H1 (cell line): ENCODE results near the gene SMCHD1. TPM values are rescaled to one million over a fixed set of nuclear protein-coding genes. Genes with fewer than 3 reads are reported as not detected.

Experiments used
- polyA plus RNA-seq, 7 experiments: library from polyadenylated mRNA; depleted of rRNA in 3 of 7; stranded (reverse) in 5 of 7; unstranded in 2 of 7; fragments of >200 nt in 5 of 7; fragments of 200-250 nt in 2 of 7; gene quantifications; 1 replicate in 5 of 7; 2 replicates in 1 of 7; 4 replicates in 1 of 7; pipeline versions ENCODE4 v1.2.1 to v1.2.3, GENCODE V29; 2011 to 2013; ENCODE audit warnings: missing spikeins in 2 of 7, mixed read lengths in 2 of 7
- total RNA-seq: library from RNA; stranded (reverse); fragmentation: NEBNext Ultra II Directional; extraction: Animal tissue kit (Norgen Biotek cat#: 25700); gene quantifications from 2 replicates; pipeline ENCODE4 v1.2.1, GENCODE V29; 2021
- TF ChIP-seq, protein P1 (sequence below): fragments of 300-600 bp; sonication (generic); IDR thresholded peaks from 2 replicates; pipeline ENCODE4 v1.7.1; 2012; ENCODE audit warnings: low read length, moderate library complexity, mild to moderate bottlenecking, inconsistent platforms; ENCODE audit not compliant: insufficient replicate concordance

Gene SMCHD1
- total and polyA plus RNA-seq, 2 of the 8 experiments (the other 6 are each of a cell fraction or from before 2014, with no cell fraction given): 9.3 to 32.0 TPM

DNA sequence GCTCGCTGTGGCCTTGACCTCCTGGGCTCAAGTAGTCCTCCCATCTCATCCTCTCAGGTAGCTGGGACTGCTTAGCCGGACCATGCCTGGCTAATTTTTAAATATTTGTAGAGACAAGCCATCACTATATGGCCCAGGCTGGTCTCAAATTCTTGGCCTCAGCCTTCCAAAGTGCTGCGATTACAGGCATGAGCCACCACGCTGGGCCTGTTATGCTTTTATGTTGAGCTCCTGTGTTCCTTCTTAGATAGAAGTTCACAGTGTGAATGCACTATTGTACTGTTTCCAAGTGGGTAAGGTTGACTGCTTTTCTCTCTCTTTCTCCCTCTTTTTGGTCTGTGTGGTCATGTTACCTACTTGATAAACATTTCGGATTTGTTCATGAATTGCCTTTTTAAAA lies 61.9 kb downstream of the SMCHD1 start (continued):
- TF ChIP-seq, protein P1, sequence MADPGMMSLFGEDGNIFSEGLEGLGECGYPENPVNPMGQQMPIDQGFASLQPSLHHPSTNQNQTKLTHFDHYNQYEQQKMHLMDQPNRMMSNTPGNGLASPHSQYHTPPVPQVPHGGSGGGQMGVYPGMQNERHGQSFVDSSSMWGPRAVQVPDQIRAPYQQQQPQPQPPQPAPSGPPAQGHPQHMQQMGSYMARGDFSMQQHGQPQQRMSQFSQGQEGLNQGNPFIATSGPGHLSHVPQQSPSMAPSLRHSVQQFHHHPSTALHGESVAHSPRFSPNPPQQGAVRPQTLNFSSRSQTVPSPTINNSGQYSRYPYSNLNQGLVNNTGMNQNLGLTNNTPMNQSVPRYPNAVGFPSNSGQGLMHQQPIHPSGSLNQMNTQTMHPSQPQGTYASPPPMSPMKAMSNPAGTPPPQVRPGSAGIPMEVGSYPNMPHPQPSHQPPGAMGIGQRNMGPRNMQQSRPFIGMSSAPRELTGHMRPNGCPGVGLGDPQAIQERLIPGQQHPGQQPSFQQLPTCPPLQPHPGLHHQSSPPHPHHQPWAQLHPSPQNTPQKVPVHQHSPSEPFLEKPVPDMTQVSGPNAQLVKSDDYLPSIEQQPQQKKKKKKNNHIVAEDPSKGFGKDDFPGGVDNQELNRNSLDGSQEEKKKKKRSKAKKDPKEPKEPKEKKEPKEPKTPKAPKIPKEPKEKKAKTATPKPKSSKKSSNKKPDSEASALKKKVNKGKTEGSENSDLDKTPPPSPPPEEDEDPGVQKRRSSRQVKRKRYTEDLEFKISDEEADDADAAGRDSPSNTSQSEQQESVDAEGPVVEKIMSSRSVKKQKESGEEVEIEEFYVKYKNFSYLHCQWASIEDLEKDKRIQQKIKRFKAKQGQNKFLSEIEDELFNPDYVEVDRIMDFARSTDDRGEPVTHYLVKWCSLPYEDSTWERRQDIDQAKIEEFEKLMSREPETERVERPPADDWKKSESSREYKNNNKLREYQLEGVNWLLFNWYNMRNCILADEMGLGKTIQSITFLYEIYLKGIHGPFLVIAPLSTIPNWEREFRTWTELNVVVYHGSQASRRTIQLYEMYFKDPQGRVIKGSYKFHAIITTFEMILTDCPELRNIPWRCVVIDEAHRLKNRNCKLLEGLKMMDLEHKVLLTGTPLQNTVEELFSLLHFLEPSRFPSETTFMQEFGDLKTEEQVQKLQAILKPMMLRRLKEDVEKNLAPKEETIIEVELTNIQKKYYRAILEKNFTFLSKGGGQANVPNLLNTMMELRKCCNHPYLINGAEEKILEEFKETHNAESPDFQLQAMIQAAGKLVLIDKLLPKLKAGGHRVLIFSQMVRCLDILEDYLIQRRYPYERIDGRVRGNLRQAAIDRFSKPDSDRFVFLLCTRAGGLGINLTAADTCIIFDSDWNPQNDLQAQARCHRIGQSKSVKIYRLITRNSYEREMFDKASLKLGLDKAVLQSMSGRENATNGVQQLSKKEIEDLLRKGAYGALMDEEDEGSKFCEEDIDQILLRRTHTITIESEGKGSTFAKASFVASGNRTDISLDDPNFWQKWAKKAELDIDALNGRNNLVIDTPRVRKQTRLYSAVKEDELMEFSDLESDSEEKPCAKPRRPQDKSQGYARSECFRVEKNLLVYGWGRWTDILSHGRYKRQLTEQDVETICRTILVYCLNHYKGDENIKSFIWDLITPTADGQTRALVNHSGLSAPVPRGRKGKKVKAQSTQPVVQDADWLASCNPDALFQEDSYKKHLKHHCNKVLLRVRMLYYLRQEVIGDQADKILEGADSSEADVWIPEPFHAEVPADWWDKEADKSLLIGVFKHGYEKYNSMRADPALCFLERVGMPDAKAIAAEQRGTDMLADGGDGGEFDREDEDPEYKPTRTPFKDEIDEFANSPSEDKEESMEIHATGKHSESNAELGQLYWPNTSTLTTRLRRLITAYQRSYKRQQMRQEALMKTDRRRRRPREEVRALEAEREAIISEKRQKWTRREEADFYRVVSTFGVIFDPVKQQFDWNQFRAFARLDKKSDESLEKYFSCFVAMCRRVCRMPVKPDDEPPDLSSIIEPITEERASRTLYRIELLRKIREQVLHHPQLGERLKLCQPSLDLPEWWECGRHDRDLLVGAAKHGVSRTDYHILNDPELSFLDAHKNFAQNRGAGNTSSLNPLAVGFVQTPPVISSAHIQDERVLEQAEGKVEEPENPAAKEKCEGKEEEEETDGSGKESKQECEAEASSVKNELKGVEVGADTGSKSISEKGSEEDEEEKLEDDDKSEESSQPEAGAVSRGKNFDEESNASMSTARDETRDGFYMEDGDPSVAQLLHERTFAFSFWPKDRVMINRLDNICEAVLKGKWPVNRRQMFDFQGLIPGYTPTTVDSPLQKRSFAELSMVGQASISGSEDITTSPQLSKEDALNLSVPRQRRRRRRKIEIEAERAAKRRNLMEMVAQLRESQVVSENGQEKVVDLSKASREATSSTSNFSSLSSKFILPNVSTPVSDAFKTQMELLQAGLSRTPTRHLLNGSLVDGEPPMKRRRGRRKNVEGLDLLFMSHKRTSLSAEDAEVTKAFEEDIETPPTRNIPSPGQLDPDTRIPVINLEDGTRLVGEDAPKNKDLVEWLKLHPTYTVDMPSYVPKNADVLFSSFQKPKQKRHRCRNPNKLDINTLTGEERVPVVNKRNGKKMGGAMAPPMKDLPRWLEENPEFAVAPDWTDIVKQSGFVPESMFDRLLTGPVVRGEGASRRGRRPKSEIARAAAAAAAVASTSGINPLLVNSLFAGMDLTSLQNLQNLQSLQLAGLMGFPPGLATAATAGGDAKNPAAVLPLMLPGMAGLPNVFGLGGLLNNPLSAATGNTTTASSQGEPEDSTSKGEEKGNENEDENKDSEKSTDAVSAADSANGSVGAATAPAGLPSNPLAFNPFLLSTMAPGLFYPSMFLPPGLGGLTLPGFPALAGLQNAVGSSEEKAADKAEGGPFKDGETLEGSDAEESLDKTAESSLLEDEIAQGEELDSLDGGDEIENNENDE: no peak
